PC-3 (cell line): Measurements from ENCODE around the gene GRIN2C.

Experiments
- EZH2 ChIP-seq: fragments of 300-600 bp; sonication (generic); IDR thresholded peaks from one replicate; pipeline ENCODE4 v1.6.1; 2017; ENCODE audit warnings: antibody characterized with exemption, mild to moderate bottlenecking, low read length; ENCODE audit not compliant: unreplicated experiment
- EZH2phosphoT487 ChIP-seq: fragments of 300-600 bp; sonication (generic); IDR thresholded peaks from 2 replicates; pipeline ENCODE4 v1.6.1; 2018; ENCODE audit warnings: mild to moderate bottlenecking, antibody characterized with exemption, low read length, borderline replicate concordance
- TF ChIP-seq, protein P1 (sequence below): fragments of 300-600 bp; sonication (generic); conservative IDR thresholded peaks from 2 replicates; pipeline ENCODE4 v1.5.1; 2017; ENCODE audit warnings: antibody characterized with exemption, low read depth, mild to moderate bottlenecking, low read length

- TF ChIP-seq, protein P1, sequence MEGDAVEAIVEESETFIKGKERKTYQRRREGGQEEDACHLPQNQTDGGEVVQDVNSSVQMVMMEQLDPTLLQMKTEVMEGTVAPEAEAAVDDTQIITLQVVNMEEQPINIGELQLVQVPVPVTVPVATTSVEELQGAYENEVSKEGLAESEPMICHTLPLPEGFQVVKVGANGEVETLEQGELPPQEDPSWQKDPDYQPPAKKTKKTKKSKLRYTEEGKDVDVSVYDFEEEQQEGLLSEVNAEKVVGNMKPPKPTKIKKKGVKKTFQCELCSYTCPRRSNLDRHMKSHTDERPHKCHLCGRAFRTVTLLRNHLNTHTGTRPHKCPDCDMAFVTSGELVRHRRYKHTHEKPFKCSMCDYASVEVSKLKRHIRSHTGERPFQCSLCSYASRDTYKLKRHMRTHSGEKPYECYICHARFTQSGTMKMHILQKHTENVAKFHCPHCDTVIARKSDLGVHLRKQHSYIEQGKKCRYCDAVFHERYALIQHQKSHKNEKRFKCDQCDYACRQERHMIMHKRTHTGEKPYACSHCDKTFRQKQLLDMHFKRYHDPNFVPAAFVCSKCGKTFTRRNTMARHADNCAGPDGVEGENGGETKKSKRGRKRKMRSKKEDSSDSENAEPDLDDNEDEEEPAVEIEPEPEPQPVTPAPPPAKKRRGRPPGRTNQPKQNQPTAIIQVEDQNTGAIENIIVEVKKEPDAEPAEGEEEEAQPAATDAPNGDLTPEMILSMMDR, result no peak
- TF ChIP-seq EZH2 (no peak), EZH2phosphoT487 (no peak)
Observed at GRCh38 chr17:74812109-74813009, 47.3 kb downstream of the GRIN2C start.
